Peyer's patch (tissue), 4 donors: ENCODE measurements around the gene GABRD. TPM values are rescaled to one million over a fixed set of nuclear protein-coding genes. Genes with fewer than 3 reads are reported as not detected.

Source experiments
- DNase-seq, 3 donors: peaks; one replicate each; pipeline ENCODE4 v3.0.0-alpha.2; 2017 to 2019
- H3K27ac ChIP-seq, 4 donors: fragments of 200-600 bp; sonication (generic); one replicate each; pipeline ENCODE4 v1.5.1; 2016 to 2019
- H3K27me3 ChIP-seq, 2 donors: fragments of 200-600 bp; sonication (generic); one replicate each; pipeline ENCODE4 v1.5.1; 2019
- H3K36me3 ChIP-seq, 3 donors: fragments of 200-600 bp; sonication (generic); one replicate each; pipeline ENCODE4 v1.5.1; 2016 to 2019
- H3K4me1 ChIP-seq, 4 donors: fragments of 200-600 bp; sonication (generic); one replicate each; pipeline ENCODE4 v1.5.1; 2016 to 2019
- H3K4me3 ChIP-seq, 4 donors: fragments of 200-600 bp; sonication (generic); 1 replicate in 3 of 4; 2 replicates in 1 of 4; pipeline ENCODE4 v1.5.1; 2016 to 2019; ENCODE audit warnings: mild to moderate bottlenecking in 1 of 4
- H3K9me3 ChIP-seq, 4 donors: fragments of 200-600 bp; sonication (generic); one replicate each; pipeline ENCODE4 v1.5.1; 2016 to 2019; ENCODE audit warnings: mild to moderate bottlenecking in 1 of 4
- POLR2A ChIP-seq, 2 donors: fragments of 450-650 bp; IDR thresholded peaks; one replicate each; pipeline ENCODE4 v1.5.1; 2017; ENCODE audit warnings: antibody characterized with exemption in 2 of 2, mild to moderate bottlenecking in 2 of 2, moderate library complexity in 2 of 2
- total RNA-seq, 4 donors: library from RNA; depleted of rRNA; stranded (reverse); fragments of >200 nt; gene quantifications; one replicate each; pipeline ENCODE4 v1.1.0, GENCODE V29; 2016
- TF ChIP-seq, protein P1 (sequence below), 6 experiments: fragments of 450-650 bp in 4 of 6; fragments of 200-600 bp in 2 of 6; sonication (generic) in 1 of 6; IDR thresholded peaks; one replicate each; pipeline ENCODE4 v1.5.1; 2017 to 2019; ENCODE audit warnings: antibody characterized with exemption in 6 of 6, mild to moderate bottlenecking in 3 of 6, moderate library complexity in 1 of 6

The GABRD gene
- total RNA-seq, 4 donors from 2014 or later: not detected

GRCh38 chr1:2041887-2042286 lies 22.7 kb downstream of the GABRD start:
- no peak for TF ChIP-seq POLR2A (IDR thresholded peaks at IDR 0.05)
- TF ChIP-seq, protein P1, sequence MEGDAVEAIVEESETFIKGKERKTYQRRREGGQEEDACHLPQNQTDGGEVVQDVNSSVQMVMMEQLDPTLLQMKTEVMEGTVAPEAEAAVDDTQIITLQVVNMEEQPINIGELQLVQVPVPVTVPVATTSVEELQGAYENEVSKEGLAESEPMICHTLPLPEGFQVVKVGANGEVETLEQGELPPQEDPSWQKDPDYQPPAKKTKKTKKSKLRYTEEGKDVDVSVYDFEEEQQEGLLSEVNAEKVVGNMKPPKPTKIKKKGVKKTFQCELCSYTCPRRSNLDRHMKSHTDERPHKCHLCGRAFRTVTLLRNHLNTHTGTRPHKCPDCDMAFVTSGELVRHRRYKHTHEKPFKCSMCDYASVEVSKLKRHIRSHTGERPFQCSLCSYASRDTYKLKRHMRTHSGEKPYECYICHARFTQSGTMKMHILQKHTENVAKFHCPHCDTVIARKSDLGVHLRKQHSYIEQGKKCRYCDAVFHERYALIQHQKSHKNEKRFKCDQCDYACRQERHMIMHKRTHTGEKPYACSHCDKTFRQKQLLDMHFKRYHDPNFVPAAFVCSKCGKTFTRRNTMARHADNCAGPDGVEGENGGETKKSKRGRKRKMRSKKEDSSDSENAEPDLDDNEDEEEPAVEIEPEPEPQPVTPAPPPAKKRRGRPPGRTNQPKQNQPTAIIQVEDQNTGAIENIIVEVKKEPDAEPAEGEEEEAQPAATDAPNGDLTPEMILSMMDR (IDR thresholded peaks at IDR 0.05): no peak
- no peak for DNase-seq
- Histone ChIP-seq H3K27ac (no peak overlapping the region), H3K36me3 (no peaks in the 10 kb centered on the region), H3K9me3 (no peaks in the 10 kb centered on the region), H3K4me3 (no peak overlapping the region), H3K4me1 (peaks cover 6 to 28% (median 9%) of the 10 kb centered on the region in 4 donors), H3K27me3 (no peaks in the 10 kb centered on the region)

DNA sequence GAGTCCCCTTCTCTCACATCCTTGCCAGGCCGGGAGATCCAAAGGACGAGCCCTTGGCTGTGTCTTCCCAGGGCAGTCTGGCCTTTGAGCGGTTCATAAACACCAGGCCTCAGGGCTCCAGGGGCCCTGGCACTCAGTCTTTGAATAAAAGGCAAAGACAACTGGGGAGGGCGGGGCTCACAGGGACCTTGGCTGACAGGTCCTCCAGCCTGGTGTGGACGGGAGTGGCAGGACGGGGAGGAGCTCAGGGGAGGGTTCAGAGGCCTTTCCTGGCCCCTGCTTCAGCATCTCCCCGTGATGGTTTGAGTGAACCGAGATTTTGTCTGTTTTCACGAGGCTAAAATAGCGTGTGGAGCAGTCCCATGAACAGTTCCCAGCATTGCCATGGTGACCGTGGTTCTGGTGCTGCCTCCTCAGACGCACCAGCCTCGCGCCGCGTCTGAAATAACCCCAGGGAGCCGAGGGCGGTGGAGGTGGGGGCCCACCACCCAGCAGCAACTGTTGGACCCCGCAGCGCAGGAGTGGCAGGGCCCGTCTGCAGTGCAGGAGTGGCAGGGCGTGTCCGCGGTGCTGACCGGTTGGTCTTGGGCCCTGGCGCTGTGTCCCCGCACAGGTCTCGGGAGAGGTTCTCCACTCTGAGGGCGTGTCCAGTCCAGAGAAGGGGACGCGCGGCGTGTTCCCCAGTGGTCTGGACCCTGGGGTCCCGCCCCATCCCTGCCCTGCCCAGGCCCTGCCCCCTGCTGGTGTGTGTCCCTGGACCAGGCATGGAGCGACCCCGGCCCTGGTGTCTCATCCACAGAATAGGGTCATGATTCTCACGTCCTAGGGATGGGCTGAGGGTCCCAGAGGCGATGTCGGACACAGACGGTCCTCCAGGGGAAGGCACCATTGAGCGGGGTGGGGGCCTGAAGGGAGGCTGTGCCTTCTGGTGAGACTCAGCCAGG lies 24.0 kb downstream of the GABRD start:
- peaks cover 8 to 40% (median 10%) of the 10 kb centered on the region in 4 donors for H3K4me1 ChIP-seq
- TF ChIP-seq POLR2A (IDR thresholded peaks at IDR 0.05): no peak
- H3K27me3 ChIP-seq: no peaks in the 10 kb centered on the region
- no peak overlapping the region for H3K27ac ChIP-seq
- DNase-seq: peak in 2 of 3 donors; percentile 66 to 73
- H3K36me3 ChIP-seq: no peaks in the 10 kb centered on the region
- no peaks in the 10 kb centered on the region for H3K9me3 ChIP-seq
- H3K4me3 ChIP-seq: no peak overlapping the region

DNA sequence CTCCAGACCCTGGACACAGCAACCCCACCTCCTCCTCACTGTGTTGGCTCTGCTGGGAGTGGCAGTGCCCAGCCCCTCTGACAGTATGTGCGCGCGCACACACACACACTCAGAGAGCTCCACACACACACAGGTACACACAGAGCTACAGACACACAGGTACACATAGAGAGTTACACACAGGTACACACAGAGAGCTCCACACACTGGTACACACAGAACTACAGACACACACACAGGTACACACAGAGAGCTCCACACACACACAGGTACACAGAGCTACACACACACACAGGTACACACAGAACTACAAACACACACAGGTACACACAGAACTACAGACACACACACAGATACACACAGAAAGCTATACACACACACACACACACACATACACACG lies 24.7 kb downstream of the GABRD start:
- H3K27me3 ChIP-seq: no peaks in the 10 kb centered on the region
- H3K27ac ChIP-seq: no peak overlapping the region
- TF ChIP-seq POLR2A (IDR thresholded peaks at IDR 0.05): no peak
- H3K9me3 ChIP-seq: no peaks in the 10 kb centered on the region
- no peaks in the 10 kb centered on the region for H3K36me3 ChIP-seq
- H3K4me1 ChIP-seq: peaks cover 8 to 47% (median 10%) of the 10 kb centered on the region in 4 donors
- no peak for DNase-seq
- no peak overlapping the region for H3K4me3 ChIP-seq

DNA sequence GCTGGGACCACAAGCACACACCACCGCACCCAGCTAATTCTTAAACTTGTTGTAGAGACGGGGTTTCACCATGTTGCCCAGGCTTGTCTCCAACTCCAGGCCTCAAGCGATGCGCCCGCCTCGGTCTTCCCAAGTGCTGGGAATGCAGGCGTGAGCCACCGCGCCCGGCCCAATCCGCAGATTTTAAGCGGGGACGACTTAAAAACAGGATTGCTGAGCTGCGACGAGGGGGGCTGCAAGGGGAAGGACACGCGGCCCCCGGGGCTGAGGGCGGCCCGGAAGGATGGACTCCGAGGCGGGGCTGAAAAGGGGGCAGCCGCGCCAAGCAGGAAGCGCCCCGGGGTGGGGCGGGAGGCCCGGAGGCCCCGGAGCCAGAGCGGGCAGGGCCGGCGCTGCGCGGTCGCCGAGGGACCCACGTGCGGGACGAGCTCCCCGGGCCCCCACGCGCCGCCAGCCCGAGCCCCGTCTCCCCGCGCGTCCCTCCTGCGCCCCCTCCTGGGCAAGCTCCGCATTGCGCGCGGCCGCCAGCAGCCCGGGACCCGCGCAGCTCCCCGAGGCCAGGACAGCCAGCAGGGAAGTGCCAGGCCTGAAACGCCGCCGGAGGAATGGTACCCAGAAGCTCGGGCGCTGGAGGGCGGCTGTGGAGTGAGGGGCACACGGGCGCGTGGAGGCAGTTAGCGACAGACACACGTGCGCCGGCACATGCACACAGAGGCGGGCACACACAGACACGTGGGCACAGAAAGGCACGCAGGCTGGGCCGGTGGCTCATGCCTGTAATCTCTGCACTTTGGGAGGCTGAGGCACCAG lies 25.6 kb downstream of the GABRD start:
- Histone ChIP-seq H3K27me3 (no peaks in the 10 kb centered on the region), H3K27ac (no peak overlapping the region), H3K9me3 (no peaks in the 10 kb centered on the region), H3K36me3 (no peaks in the 10 kb centered on the region), H3K4me3 (peak overlapping the region; percentile 16 to 55 (median 44)), H3K4me1 (peaks cover 8 to 55% (median 15%) of the 10 kb centered on the region in 4 donors)
- TF ChIP-seq POLR2A (IDR thresholded peaks at IDR 0.05): no peak
- TF ChIP-seq, protein P1 (IDR thresholded peaks at IDR 0.05): peak; percentile 80 to 96 (median 91)
- peak; percentile 64 to 87 (median 84) for DNase-seq

DNA sequence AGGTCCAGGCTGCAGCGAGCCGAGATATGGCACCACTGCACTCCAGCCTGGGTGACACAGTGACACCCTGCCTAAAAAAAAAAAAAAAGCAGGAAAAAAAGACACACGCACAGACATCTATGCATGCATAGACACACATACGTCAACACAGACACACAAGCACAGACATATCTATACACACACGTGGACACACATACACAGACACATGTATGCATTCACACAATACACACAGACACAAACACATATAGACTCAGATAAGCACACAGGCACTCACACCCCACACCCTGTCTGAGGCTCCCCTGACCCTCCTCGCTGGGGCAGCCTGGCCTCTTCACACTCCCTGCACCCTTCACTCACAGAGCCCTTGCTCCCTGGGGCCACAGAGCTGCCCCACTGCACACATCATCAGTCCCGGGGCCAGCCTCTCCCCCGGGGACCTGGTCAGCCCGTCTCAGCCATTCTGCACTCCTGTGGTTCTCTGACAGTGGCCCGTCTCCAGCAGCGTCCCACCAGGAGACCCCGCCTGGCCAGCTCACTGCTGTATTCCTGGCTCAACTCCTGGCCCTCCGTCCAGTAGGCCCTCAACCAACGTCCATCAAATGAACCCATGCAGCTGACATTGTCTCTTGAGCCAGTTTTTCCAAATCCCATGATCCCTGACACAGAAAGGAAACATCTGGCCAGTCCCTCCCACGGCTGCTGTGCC lies 26.5 kb downstream of the GABRD start:
- peak overlapping the region in 2 of 4 donors; percentile 93 to 95 for H3K27ac ChIP-seq
- H3K36me3 ChIP-seq: no peaks in the 10 kb centered on the region
- H3K4me3 ChIP-seq: peak overlapping the region in 2 of 4 donors; percentile 37 to 45
- no peaks in the 10 kb centered on the region for H3K9me3 ChIP-seq
- peaks cover 8 to 55% (median 17%) of the 10 kb centered on the region in 4 donors for H3K4me1 ChIP-seq
- DNase-seq: no peak
- no peaks in the 10 kb centered on the region for H3K27me3 ChIP-seq
- no peak for TF ChIP-seq POLR2A (IDR thresholded peaks at IDR 0.05)
- TF ChIP-seq, protein P1 (IDR thresholded peaks at IDR 0.05): no peak
